Thyroid gland (tissue), 4 donors: ENCODE measurements around the gene GTPBP6. TPM values are rescaled to one million over a fixed set of nuclear protein-coding genes. Genes with fewer than 3 reads are reported as not detected.

ENCODE experiments used
- DNase-seq, 2 donors: peaks; one replicate each; pipeline ENCODE4 v3.0.0-alpha.2; 2019
- H3K27ac ChIP-seq, 3 donors: fragments of 200-600 bp; sonication (generic); 1 replicate in 2 of 3; 2 replicates in 1 of 3; pipeline ENCODE4 v1.5.1; 2016 to 2019; ENCODE audit warnings: mild to moderate bottlenecking in 1 of 3, moderate library complexity in 1 of 3
- H3K27me3 ChIP-seq: fragments of 200-600 bp; sonication (generic); one replicate; pipeline ENCODE4 v1.5.1; 2019
- H3K36me3 ChIP-seq, 2 donors: fragments of 200-600 bp; sonication (generic); one replicate each; pipeline ENCODE4 v1.5.1; 2016 to 2019
- H3K4me1 ChIP-seq, 2 donors: fragments of 200-600 bp; sonication (generic); one replicate each; pipeline ENCODE4 v1.5.1; 2017 to 2019
- H3K4me3 ChIP-seq, 3 donors: fragments of 200-600 bp; sonication (generic); replicated peaks in 1 of 3; 1 replicate in 2 of 3; 2 replicates in 1 of 3; pipeline ENCODE4 v1.5.1; 2016; ENCODE audit warnings: mild to moderate bottlenecking in 1 of 3
- H3K9me3 ChIP-seq: fragments of 200-600 bp; sonication (generic); one replicate; pipeline ENCODE4 v1.5.1; 2017
- POLR2A ChIP-seq, 2 donors: fragments of 450-650 bp; IDR thresholded peaks; one replicate each; pipeline ENCODE4 v1.6.1; 2017; ENCODE audit warnings: antibody characterized with exemption in 2 of 2, mild to moderate bottlenecking in 2 of 2, moderate library complexity in 1 of 2
- WGBS, 2 donors: methylation state at CpG; one replicate each; pipeline ENCODE4 v1.1.5; 2017; 5-methylcytosine and 5-hydroxymethylcytosine counted together
- intact Hi-C: fragments of 100-400 bp; cut with DNase I; formaldehyde crosslinking; loops from one replicate; pipeline ENCODE4 v1.15.1; 2023
- total RNA-seq, 4 donors: library from RNA; depleted of rRNA; stranded (reverse); fragments of >200 nt; gene quantifications; one replicate each; pipeline ENCODE4 v1.2.3, GENCODE V29; 2016
- TF ChIP-seq, protein P1 (sequence below), 6 experiments: fragments of 200-600 bp in 3 of 6; fragments of 450-650 bp in 3 of 6; sonication (generic) in 3 of 6; IDR thresholded peaks; one replicate each; pipeline ENCODE4 v1.5.1; 2016 to 2019; ENCODE audit warnings: antibody characterized with exemption in 6 of 6, mild to moderate bottlenecking in 2 of 6, inconsistent platforms in 1 of 6, moderate library complexity in 1 of 6

The GTPBP6 gene
- total RNA-seq, 4 donors from 2014 or later = 39.9 to 54.9 (median 47.9) TPM

GRCh38 chrX:332916-333610, 14.5 kb upstream of the GTPBP6 start:
- WGBS, 2 donors = 83 to 93% methylated on average over 6 to 28 of the region's 33 CpGs
- no peaks in the 10 kb centered on the region for H3K27me3 ChIP-seq
- TF ChIP-seq POLR2A (IDR thresholded peaks at IDR 0.05) = no peak
- TF ChIP-seq, protein P1, sequence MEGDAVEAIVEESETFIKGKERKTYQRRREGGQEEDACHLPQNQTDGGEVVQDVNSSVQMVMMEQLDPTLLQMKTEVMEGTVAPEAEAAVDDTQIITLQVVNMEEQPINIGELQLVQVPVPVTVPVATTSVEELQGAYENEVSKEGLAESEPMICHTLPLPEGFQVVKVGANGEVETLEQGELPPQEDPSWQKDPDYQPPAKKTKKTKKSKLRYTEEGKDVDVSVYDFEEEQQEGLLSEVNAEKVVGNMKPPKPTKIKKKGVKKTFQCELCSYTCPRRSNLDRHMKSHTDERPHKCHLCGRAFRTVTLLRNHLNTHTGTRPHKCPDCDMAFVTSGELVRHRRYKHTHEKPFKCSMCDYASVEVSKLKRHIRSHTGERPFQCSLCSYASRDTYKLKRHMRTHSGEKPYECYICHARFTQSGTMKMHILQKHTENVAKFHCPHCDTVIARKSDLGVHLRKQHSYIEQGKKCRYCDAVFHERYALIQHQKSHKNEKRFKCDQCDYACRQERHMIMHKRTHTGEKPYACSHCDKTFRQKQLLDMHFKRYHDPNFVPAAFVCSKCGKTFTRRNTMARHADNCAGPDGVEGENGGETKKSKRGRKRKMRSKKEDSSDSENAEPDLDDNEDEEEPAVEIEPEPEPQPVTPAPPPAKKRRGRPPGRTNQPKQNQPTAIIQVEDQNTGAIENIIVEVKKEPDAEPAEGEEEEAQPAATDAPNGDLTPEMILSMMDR (IDR thresholded peaks at IDR 0.05) = no peak

GRCh38 chrX:332496-332860, 13.9 kb upstream of the GTPBP6 start:
- TF ChIP-seq, protein P1 (IDR thresholded peaks at IDR 0.05) = no peak
- no peak for TF ChIP-seq POLR2A (IDR thresholded peaks at IDR 0.05)
- no peaks in the 10 kb centered on the region for H3K36me3 ChIP-seq
- WGBS, 2 donors = 85 to 98% methylated on average over 7 to 9 of the region's 23 CpGs
- H3K27ac ChIP-seq = no peak overlapping the region
- peak in 1 of 2 donors; percentile 0 for DNase-seq
- H3K27me3 ChIP-seq = no peaks in the 10 kb centered on the region
- H3K4me1 ChIP-seq = peaks cover 0 to 10% of the 10 kb centered on the region in 2 donors
- no peaks in the 10 kb centered on the region for H3K9me3 ChIP-seq
- H3K4me3 ChIP-seq = no peak overlapping the region
- intact Hi-C loops = no loop called here

More at GRCh38 chrX:332916-333610, 14.5 kb upstream of the GTPBP6 start:
- Histone ChIP-seq H3K27ac (no peak overlapping the region), H3K36me3 (no peaks in the 10 kb centered on the region), H3K9me3 (no peaks in the 10 kb centered on the region), H3K4me3 (no peak overlapping the region), H3K4me1 (peaks cover 0 to 10% of the 10 kb centered on the region in 2 donors)
- peak in 1 of 2 donors; percentile 1 for DNase-seq
- intact Hi-C loops = no loop called here

- no peak for TF ChIP-seq POLR2A (IDR thresholded peaks at IDR 0.05)
- TF ChIP-seq, protein P1 (IDR thresholded peaks at IDR 0.05) = no peak
- peak in 1 of 2 donors; percentile 0 for DNase-seq
- Histone ChIP-seq H3K4me3 (no peak overlapping the region), H3K4me1 (peaks cover 0 to 10% of the 10 kb centered on the region in 2 donors), H3K27ac (no peak overlapping the region), H3K9me3 (no peaks in the 10 kb centered on the region), H3K27me3 (no peaks in the 10 kb centered on the region), H3K36me3 (no peaks in the 10 kb centered on the region)
- intact Hi-C loops = no loop called here
- 39 to 48% methylated on average over 16 to 20 of the region's 35 CpGs for WGBS, 2 donors
These were observed 13.4 kb upstream of the GTPBP6 start for GRCh38 chrX:331825-332495.

- Histone ChIP-seq H3K27ac (no peak overlapping the region), H3K27me3 (no peaks in the 10 kb centered on the region), H3K4me3 (no peak overlapping the region), H3K4me1 (peaks cover 0 to 10% of the 10 kb centered on the region in 2 donors), H3K9me3 (no peaks in the 10 kb centered on the region), H3K36me3 (no peaks in the 10 kb centered on the region)
- peak in 1 of 2 donors; percentile 5 for DNase-seq
- TF ChIP-seq, protein P1 (IDR thresholded peaks at IDR 0.05) = no peak
- no peak for TF ChIP-seq POLR2A (IDR thresholded peaks at IDR 0.05)
- 2 to 17% methylated on average over 12 to 23 of the region's 51 CpGs for WGBS, 2 donors
- intact Hi-C loops = no loop called here
These were observed 12.7 kb upstream of the GTPBP6 start for GRCh38 chrX:331151-331824.
